Mesendoderm (in vitro differentiated cells): Measurements from ENCODE around the gene STK17A. TPM values are rescaled to one million over a fixed set of nuclear protein-coding genes. Genes with fewer than 3 reads are reported as not detected.

Source experiments
- DNase-seq: peaks from one replicate; pipeline ENCODE4 v3.0.0; 2013
- H2AK5ac ChIP-seq: 2 replicates; pipeline ENCODE4 v1.6.1; 2013; ENCODE audit warnings: low read length, inconsistent platforms
- H2BK120ac ChIP-seq: 2 replicates; pipeline ENCODE4 v1.6.1; 2013; ENCODE audit warnings: low read depth, mild to moderate bottlenecking, low read length, moderate library complexity, mixed read lengths
- H2BK15ac ChIP-seq: replicated peaks from 2 replicates; pipeline ENCODE4 v1.6.1; 2013; ENCODE audit warnings: low read depth, mild to moderate bottlenecking, moderate library complexity
- H2BK5ac ChIP-seq: 2 replicates; pipeline ENCODE4 v1.6.1; 2013; ENCODE audit warnings: low read length, inconsistent platforms
- H3K18ac ChIP-seq: 2 replicates; pipeline ENCODE4 v1.6.1; 2013; ENCODE audit warnings: mild to moderate bottlenecking, low read length, mixed read lengths
- H3K23ac ChIP-seq: one replicate; pipeline ENCODE4 v1.6.1; 2013; ENCODE audit warnings: low read length
- H3K27ac ChIP-seq: 2 replicates; pipeline ENCODE4 v1.5.1; 2013; ENCODE audit warnings: low read depth, mild to moderate bottlenecking, inconsistent platforms, low read length, moderate library complexity
- H3K27me3 ChIP-seq: 2 replicates; pipeline ENCODE4 v1.6.1; 2013; ENCODE audit warnings: low read length, control low read depth, mild to moderate bottlenecking, inconsistent platforms; ENCODE audit not compliant: insufficient read depth, poor library complexity
- H3K36me3 ChIP-seq: 2 replicates; pipeline ENCODE4 v1.6.1; 2013; ENCODE audit warnings: low read length, inconsistent platforms; ENCODE audit not compliant: control insufficient read depth, insufficient read depth
- H3K4ac ChIP-seq: one replicate; pipeline ENCODE4 v1.6.1; 2013; ENCODE audit warnings: low read depth, mild to moderate bottlenecking, low read length, moderate library complexity
- H3K4me1 ChIP-seq: 2 replicates; pipeline ENCODE4 v1.6.1; 2013; ENCODE audit warnings: low read depth, low read length, inconsistent platforms; ENCODE audit not compliant: control insufficient read depth
- H3K4me2 ChIP-seq: 2 replicates; pipeline ENCODE4 v1.6.1; 2013; ENCODE audit warnings: low read length
- H3K4me3 ChIP-seq: 2 replicates; pipeline ENCODE4 v1.5.1; 2013; ENCODE audit warnings: mild to moderate bottlenecking, low read length
- H3K56ac ChIP-seq: one replicate; pipeline ENCODE4 v1.6.1; 2013; ENCODE audit warnings: low read length
- H3K79me1 ChIP-seq: 2 replicates; pipeline ENCODE4 v1.6.1; 2013; ENCODE audit warnings: low read length, inconsistent platforms
- H3K79me2 ChIP-seq: 2 replicates; pipeline ENCODE4 v1.6.1; 2013; ENCODE audit warnings: mild to moderate bottlenecking, low read length; ENCODE audit not compliant: control insufficient read depth, insufficient read depth
- H3K9ac ChIP-seq: 2 replicates; pipeline ENCODE4 v1.6.1; 2013; ENCODE audit warnings: low read length, inconsistent platforms
- H4K5ac ChIP-seq: one replicate; pipeline ENCODE4 v1.6.1; 2013; ENCODE audit warnings: low read length
- H4K8ac ChIP-seq: one replicate; pipeline ENCODE4 v1.6.1; 2013; ENCODE audit warnings: low read depth, mild to moderate bottlenecking, control low read depth, low read length, moderate library complexity
- WGBS: extraction: QIAGEN DNeasy Blood & Tissue Kit; methylation state at CpG from one replicate; pipeline ENCODE4 v1.1.7; 2013; ENCODE audit warnings: low lambda C conversion rate, missing lambda C conversion rate; ENCODE audit not compliant: insufficient coverage; ENCODE audit errors: extremely low coverage; 5-methylcytosine and 5-hydroxymethylcytosine counted together
- polyA plus RNA-seq, 2 experiments: library from polyadenylated mRNA; stranded (reverse); fragments of 200-250 nt; gene quantifications; one replicate each; pipeline ENCODE4 v1.2.3, GENCODE V29; 2013

The STK17A gene
- polyA plus RNA-seq (2013, experiment 1 of 2), result 10.7 TPM
- polyA plus RNA-seq (2013, experiment 2 of 2), result 10.8 TPM

GRCh38 chr7:43582503-43583423, at the start of gene STK17A:
Gene STK17A (plus strand): TSS chr7:43583108. CDS start chr7:43583244, 136 bp downstream.
- peaks cover 8% of the 10 kb centered on the region for H3K79me2 ChIP-seq
- H2AK5ac ChIP-seq, result no peak within 1 kb of the TSS
- H3K4me2 ChIP-seq, result peak within 1 kb of the TSS; percentile 54
- H3K18ac ChIP-seq, result peak within 1 kb of the TSS; percentile 54
- H3K36me3 ChIP-seq, result no peaks in the 10 kb centered on the region
- peak within 1 kb of the TSS; percentile 84 for H3K9ac ChIP-seq
- H3K4ac ChIP-seq, result no peak within 1 kb of the TSS
- WGBS, result no CpG with 5 or more reads among the region's 83 CpGs
- no peak within 1 kb of the TSS for H4K5ac ChIP-seq
- peaks cover 4% of the 10 kb centered on the region for H3K79me1 ChIP-seq
- peak; percentile 95 for DNase-seq
- H3K4me3 ChIP-seq, result peak within 1 kb of the TSS; percentile 75
- no peak within 1 kb of the TSS for H4K8ac ChIP-seq
- H3K56ac ChIP-seq, result peak within 1 kb of the TSS; percentile 95
- no peak within 1 kb of the TSS for H2BK5ac ChIP-seq
- no peak within 1 kb of the TSS for H2BK120ac ChIP-seq
- peaks cover 6% of the 10 kb centered on the region for H3K4me1 ChIP-seq
- no peak within 1 kb of the TSS for H2BK15ac ChIP-seq
- peak within 1 kb of the TSS; percentile 74 for H3K27ac ChIP-seq
- no peak within 1 kb of the TSS for H3K23ac ChIP-seq
- no peaks in the 10 kb centered on the region for H3K27me3 ChIP-seq

DNA sequence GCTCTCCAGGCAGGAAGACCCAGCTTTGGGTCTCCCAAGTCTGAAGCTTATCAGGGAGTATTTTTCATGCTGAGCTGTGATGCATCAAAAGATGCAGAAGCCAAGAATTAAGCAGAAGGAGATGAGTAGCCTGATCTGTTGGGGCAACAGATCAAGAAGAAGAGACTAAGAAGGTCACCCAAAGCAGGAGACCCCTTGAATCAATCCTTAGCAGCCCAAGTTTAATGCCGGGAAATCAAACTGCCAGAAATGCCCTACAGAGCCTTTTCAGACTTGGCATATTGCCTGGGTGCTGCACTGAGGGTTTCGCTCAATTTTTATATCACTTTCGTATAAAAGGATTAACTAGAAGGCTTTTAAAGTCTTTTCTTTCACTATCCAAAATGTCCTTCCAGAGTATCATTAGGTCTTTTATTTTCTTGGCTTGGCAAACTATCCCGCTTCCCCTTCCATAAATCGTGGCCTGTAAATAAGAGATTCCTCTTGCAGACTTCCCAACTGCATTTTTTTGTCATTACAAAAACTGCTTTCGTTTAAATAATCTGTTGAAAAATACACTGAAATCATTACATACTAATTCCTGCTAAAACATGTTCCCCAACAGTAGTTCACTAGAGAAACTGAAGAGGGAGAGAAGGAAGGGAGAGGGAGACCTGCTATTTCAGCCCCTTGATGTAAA, 49.0 kb upstream of the STK17A start:
- Histone ChIP-seq H3K4me3 (no peak overlapping the region), H2BK120ac (no peak overlapping the region), H3K79me2 (no peaks in the 10 kb centered on the region), H3K4me1 (peaks cover 9% of the 10 kb centered on the region), H3K27me3 (no peaks in the 10 kb centered on the region), H2BK5ac (no peak overlapping the region), H3K36me3 (no peaks in the 10 kb centered on the region), H3K56ac (no peak overlapping the region), H2AK5ac (no peak overlapping the region), H3K23ac (no peak overlapping the region), H3K4me2 (no peak overlapping the region), H4K5ac (no peak overlapping the region), H3K18ac (no peak overlapping the region), H4K8ac (no peak overlapping the region), H3K79me1 (no peaks in the 10 kb centered on the region), H3K4ac (no peak overlapping the region), H3K9ac (no peak overlapping the region), H2BK15ac (no peak overlapping the region), H3K27ac (no peak overlapping the region)
- no CpG with 5 or more reads among the region's 6 CpGs for WGBS
- no peak for DNase-seq

- H4K5ac ChIP-seq, result no peak overlapping the region
- H3K23ac ChIP-seq, result no peak overlapping the region
- no peak overlapping the region for H3K4me3 ChIP-seq
- no peak overlapping the region for H3K4me2 ChIP-seq
- no peaks in the 10 kb centered on the region for H3K79me2 ChIP-seq
- no peak overlapping the region for H4K8ac ChIP-seq
- no peak overlapping the region for H2AK5ac ChIP-seq
- no CpG with 5 or more reads among the region's 4 CpGs for WGBS
- H3K4ac ChIP-seq, result no peak overlapping the region
- H3K27ac ChIP-seq, result no peak overlapping the region
- H3K18ac ChIP-seq, result no peak overlapping the region
- no peaks in the 10 kb centered on the region for H3K79me1 ChIP-seq
- no peak overlapping the region for H2BK15ac ChIP-seq
- peaks cover 3% of the 10 kb centered on the region for H3K4me1 ChIP-seq
- H2BK5ac ChIP-seq, result no peak overlapping the region
- H2BK120ac ChIP-seq, result no peak overlapping the region
- H3K56ac ChIP-seq, result no peak overlapping the region
- no peak for DNase-seq
- no peaks in the 10 kb centered on the region for H3K27me3 ChIP-seq
- H3K36me3 ChIP-seq, result no peaks in the 10 kb centered on the region
- H3K9ac ChIP-seq, result no peak overlapping the region
Measured at GRCh38 chr7:43535031-43535451, 47.9 kb upstream of the STK17A start.

GRCh38 chr7:43535810-43536585, 46.9 kb upstream of the STK17A start:
- Histone ChIP-seq H3K4me1 (peaks cover 3% of the 10 kb centered on the region), H3K27me3 (no peaks in the 10 kb centered on the region), H4K8ac (no peak overlapping the region), H3K36me3 (no peaks in the 10 kb centered on the region), H3K9ac (no peak overlapping the region), H3K4me2 (no peak overlapping the region), H3K79me1 (no peaks in the 10 kb centered on the region), H2BK5ac (no peak overlapping the region), H4K5ac (no peak overlapping the region), H3K4ac (no peak overlapping the region), H3K18ac (no peak overlapping the region), H2AK5ac (no peak overlapping the region), H3K56ac (no peak overlapping the region), H2BK15ac (no peak overlapping the region), H2BK120ac (no peak overlapping the region), H3K4me3 (no peak overlapping the region), H3K79me2 (no peaks in the 10 kb centered on the region), H3K27ac (no peak overlapping the region), H3K23ac (no peak overlapping the region)
- WGBS, result no CpG with 5 or more reads among the region's 6 CpGs
- DNase-seq, result no peak

DNA sequence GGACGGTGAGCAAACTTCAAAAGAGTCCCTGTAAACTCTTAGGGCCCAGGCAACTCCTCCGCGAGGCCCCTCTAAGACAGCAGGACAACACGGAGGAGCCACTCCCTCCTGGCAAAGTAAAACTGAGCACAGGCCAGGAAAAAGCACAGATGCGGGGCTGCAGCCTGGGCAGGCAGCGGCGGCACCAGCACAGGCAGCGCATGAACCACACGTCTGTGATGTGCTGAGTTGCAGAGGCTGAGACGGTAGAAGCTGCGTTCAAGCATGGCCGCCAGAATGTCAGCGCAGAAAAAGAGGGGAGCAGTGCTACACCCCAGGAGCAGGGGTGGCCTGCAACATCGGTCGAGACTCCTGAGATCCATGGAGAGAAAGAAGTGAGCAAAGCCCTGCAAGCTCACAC, 46.1 kb upstream of the STK17A start:
- peaks cover 3% of the 10 kb centered on the region for H3K4me1 ChIP-seq
- H3K79me2 ChIP-seq, result no peaks in the 10 kb centered on the region
- no peak overlapping the region for H4K5ac ChIP-seq
- no peak overlapping the region for H2BK120ac ChIP-seq
- H3K4ac ChIP-seq, result no peak overlapping the region
- no peak overlapping the region for H3K4me3 ChIP-seq
- H3K36me3 ChIP-seq, result no peaks in the 10 kb centered on the region
- H3K27me3 ChIP-seq, result no peaks in the 10 kb centered on the region
- H3K18ac ChIP-seq, result no peak overlapping the region
- H3K27ac ChIP-seq, result no peak overlapping the region
- H4K8ac ChIP-seq, result no peak overlapping the region
- no peak overlapping the region for H3K4me2 ChIP-seq
- no peak overlapping the region for H2AK5ac ChIP-seq
- DNase-seq, result no peak
- no peak overlapping the region for H3K56ac ChIP-seq
- no peaks in the 10 kb centered on the region for H3K79me1 ChIP-seq
- H3K23ac ChIP-seq, result no peak overlapping the region
- no peak overlapping the region for H2BK5ac ChIP-seq
- no CpG with 5 or more reads among the region's 15 CpGs for WGBS
- no peak overlapping the region for H3K9ac ChIP-seq
- no peak overlapping the region for H2BK15ac ChIP-seq
